Measurements from ENCODE around the gene EPG5. TPM values are rescaled to one million over a fixed set of nuclear protein-coding genes. Genes with fewer than 3 reads are reported as not detected.
A peak's percentile ranks its signal among the peaks of the same experiment; 100 is the strongest.

The EPG5 gene
- total RNA-seq, 1 experiment from 2014 or later = 22.7 TPM

DNA sequence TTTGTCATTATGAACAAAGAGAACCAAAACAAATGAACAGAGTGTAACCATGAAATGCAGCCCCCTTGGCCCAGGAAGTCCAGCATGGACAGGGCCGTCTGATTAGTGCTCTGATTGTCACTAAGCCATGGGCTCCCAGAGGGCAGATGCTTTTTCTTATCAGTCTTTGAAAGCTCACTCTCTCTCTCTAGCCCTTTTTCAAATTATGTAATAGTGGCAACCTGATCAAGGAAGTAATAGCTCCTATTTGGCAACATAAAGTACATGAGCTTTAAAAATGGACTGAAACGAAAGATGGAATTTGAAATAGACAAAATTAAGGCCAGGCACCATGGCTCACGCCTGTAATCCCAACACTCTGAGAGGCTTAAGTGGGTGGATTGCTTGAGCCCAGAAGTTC is 32.4 kb upstream of the EPG5 start (continued):
- TF ChIP-seq, protein P1, sequence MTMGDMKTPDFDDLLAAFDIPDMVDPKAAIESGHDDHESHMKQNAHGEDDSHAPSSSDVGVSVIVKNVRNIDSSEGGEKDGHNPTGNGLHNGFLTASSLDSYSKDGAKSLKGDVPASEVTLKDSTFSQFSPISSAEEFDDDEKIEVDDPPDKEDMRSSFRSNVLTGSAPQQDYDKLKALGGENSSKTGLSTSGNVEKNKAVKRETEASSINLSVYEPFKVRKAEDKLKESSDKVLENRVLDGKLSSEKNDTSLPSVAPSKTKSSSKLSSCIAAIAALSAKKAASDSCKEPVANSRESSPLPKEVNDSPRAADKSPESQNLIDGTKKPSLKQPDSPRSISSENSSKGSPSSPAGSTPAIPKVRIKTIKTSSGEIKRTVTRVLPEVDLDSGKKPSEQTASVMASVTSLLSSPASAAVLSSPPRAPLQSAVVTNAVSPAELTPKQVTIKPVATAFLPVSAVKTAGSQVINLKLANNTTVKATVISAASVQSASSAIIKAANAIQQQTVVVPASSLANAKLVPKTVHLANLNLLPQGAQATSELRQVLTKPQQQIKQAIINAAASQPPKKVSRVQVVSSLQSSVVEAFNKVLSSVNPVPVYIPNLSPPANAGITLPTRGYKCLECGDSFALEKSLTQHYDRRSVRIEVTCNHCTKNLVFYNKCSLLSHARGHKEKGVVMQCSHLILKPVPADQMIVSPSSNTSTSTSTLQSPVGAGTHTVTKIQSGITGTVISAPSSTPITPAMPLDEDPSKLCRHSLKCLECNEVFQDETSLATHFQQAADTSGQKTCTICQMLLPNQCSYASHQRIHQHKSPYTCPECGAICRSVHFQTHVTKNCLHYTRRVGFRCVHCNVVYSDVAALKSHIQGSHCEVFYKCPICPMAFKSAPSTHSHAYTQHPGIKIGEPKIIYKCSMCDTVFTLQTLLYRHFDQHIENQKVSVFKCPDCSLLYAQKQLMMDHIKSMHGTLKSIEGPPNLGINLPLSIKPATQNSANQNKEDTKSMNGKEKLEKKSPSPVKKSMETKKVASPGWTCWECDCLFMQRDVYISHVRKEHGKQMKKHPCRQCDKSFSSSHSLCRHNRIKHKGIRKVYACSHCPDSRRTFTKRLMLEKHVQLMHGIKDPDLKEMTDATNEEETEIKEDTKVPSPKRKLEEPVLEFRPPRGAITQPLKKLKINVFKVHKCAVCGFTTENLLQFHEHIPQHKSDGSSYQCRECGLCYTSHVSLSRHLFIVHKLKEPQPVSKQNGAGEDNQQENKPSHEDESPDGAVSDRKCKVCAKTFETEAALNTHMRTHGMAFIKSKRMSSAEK (CRISPR knock-in tag; IDR thresholded peaks at IDR 0.05; ENCODE audit: borderline replicate concordance) = no peak
- TF ChIP-seq ZNF317 (CRISPR knock-in tag; IDR thresholded peaks at IDR 0.05; ENCODE audit: borderline replicate concordance, low read depth) (no peak), ZNF232 (CRISPR knock-in tag; IDR thresholded peaks at IDR 0.05) (no peak), JUN (CRISPR knock-in tag; IDR thresholded peaks at IDR 0.05) (no peak)
- TF ChIP-seq, protein P2, sequence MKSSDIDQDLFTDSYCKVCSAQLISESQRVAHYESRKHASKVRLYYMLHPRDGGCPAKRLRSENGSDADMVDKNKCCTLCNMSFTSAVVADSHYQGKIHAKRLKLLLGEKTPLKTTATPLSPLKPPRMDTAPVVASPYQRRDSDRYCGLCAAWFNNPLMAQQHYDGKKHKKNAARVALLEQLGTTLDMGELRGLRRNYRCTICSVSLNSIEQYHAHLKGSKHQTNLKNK (CRISPR knock-in tag; IDR thresholded peaks at IDR 0.05) = no peak
- TF ChIP-seq, protein P3, sequence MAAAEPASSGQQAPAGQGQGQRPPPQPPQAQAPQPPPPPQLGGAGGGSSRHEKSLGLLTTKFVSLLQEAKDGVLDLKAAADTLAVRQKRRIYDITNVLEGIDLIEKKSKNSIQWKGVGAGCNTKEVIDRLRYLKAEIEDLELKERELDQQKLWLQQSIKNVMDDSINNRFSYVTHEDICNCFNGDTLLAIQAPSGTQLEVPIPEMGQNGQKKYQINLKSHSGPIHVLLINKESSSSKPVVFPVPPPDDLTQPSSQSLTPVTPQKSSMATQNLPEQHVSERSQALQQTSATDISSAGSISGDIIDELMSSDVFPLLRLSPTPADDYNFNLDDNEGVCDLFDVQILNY (CRISPR knock-in tag; IDR thresholded peaks at IDR 0.05) = no peak
- TF ChIP-seq, protein P4, sequence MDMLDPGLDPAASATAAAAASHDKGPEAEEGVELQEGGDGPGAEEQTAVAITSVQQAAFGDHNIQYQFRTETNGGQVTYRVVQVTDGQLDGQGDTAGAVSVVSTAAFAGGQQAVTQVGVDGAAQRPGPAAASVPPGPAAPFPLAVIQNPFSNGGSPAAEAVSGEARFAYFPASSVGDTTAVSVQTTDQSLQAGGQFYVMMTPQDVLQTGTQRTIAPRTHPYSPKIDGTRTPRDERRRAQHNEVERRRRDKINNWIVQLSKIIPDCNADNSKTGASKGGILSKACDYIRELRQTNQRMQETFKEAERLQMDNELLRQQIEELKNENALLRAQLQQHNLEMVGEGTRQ (CRISPR knock-in tag; IDR thresholded peaks at IDR 0.05) = no peak
- TF ChIP-seq, protein P5, sequence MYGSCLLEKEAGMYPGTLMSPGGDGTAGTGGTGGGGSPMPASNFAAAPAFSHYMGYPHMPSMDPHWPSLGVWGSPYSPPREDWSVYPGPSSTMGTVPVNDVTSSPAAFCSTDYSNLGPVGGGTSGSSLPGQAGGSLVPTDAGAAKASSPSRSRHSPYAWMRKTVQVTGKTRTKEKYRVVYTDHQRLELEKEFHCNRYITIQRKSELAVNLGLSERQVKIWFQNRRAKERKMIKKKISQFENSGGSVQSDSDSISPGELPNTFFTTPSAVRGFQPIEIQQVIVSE (CRISPR knock-in tag; IDR thresholded peaks at IDR 0.05; ENCODE audit: borderline replicate concordance) = no peak

DNA sequence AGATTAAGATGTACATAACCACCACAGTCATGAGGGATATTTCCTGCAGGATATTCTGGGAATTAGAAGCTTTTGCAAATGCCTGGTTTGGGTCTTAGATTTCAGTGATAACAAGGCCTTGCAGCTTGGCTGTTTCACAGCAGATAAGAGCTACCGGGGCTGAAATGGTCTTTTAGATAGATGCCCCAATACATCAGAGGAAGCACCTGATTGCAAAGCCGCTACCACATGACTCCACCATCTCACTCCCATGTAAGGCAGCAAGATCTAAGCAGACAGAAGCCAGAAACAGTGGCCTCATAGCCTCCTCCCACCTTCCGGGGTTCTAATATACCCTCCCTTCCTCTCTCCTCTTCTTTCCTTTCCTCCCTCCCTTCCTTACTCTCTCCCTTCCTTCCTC is 31.1 kb upstream of the EPG5 start:
- peak; percentile 41 for ATAC-seq
- Mint-ChIP-seq H3K27ac (no peak overlapping the region), H3K9me3 (peaks cover 14% of the 10 kb centered on the region), H3K27me3 (ENCODE audit: low read depth) (no peaks in the 10 kb centered on the region), H3K4me3 (no peak overlapping the region), H3K36me3 (0 out of 2 replicates have a peak, but pooled peaks cover 3% of the 10 kb centered on the region), H3K4me1 (peaks cover 17% of the 10 kb centered on the region)
- no peak for DNase-seq (ENCODE audit: low spot score)
- CTCF ChIA-PET = no interaction called here
- POLR2A ChIA-PET = interaction anchor here (0.5 kb wide), 1 partner anchor 105 kb away, joined by 3 read pairs; no protein-coding TSS in a partner anchor
- TF ChIP-seq, protein P6, sequence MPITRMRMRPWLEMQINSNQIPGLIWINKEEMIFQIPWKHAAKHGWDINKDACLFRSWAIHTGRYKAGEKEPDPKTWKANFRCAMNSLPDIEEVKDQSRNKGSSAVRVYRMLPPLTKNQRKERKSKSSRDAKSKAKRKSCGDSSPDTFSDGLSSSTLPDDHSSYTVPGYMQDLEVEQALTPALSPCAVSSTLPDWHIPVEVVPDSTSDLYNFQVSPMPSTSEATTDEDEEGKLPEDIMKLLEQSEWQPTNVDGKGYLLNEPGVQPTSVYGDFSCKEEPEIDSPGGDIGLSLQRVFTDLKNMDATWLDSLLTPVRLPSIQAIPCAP (CRISPR knock-in tag; IDR thresholded peaks at IDR 0.05) = no peak
- no peak for TF ChIP-seq RELA (CRISPR knock-in tag; IDR thresholded peaks at IDR 0.05; ENCODE audit: borderline replicate concordance)
- TF ChIP-seq, protein P7, sequence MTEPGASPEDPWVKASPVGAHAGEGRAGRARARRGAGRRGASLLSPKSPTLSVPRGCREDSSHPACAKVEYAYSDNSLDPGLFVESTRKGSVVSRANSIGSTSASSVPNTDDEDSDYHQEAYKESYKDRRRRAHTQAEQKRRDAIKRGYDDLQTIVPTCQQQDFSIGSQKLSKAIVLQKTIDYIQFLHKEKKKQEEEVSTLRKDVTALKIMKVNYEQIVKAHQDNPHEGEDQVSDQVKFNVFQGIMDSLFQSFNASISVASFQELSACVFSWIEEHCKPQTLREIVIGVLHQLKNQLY (CRISPR knock-in tag; IDR thresholded peaks at IDR 0.05) = no peak
- no peak for TF ChIP-seq TEAD4 (CRISPR knock-in tag; IDR thresholded peaks at IDR 0.05)

DNA sequence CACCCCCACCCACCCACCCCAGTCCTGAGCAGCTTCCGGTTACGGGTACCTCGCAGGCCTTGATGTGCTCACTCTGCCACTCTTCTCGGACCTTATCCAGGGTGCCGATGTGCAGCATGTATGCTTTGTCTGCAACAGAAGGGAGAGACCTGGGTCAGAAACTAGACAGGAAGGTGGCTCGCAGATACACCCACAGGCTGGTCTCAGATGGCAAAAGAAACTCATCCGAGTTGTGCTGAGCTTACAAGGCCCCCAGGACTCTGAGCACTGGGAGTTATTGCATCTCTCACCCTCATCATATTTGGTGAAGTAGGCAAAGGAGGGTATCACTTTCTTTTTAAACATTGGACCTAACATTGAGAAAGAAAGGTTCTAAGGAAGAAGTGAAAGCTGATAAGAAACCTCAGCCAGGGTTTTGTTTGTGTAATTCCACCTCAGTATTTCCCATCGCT is 30.6 kb upstream of the EPG5 start:
- Mint-ChIP-seq H3K27ac (no peak overlapping the region), H3K4me3 (no peak overlapping the region), H3K9me3 (peaks cover 9% of the 10 kb centered on the region), H3K27me3 (ENCODE audit: low read depth) (no peaks in the 10 kb centered on the region), H3K4me1 (peaks cover 17% of the 10 kb centered on the region), H3K36me3 (0 out of 2 replicates have a peak, but pooled peaks cover under 1% of the 10 kb centered on the region)
- DNase-seq (ENCODE audit: low spot score) (no peak), ATAC-seq (peak; percentile 52; the same call in 1 of the 2 replicates)
- ChIA-PET POLR2A (interaction anchor here (0.5 kb wide), 1 partner anchor 106 kb away, joined by 3 read pairs; no protein-coding TSS in a partner anchor), CTCF (no interaction called here)
- TF ChIP-seq, protein P8, sequence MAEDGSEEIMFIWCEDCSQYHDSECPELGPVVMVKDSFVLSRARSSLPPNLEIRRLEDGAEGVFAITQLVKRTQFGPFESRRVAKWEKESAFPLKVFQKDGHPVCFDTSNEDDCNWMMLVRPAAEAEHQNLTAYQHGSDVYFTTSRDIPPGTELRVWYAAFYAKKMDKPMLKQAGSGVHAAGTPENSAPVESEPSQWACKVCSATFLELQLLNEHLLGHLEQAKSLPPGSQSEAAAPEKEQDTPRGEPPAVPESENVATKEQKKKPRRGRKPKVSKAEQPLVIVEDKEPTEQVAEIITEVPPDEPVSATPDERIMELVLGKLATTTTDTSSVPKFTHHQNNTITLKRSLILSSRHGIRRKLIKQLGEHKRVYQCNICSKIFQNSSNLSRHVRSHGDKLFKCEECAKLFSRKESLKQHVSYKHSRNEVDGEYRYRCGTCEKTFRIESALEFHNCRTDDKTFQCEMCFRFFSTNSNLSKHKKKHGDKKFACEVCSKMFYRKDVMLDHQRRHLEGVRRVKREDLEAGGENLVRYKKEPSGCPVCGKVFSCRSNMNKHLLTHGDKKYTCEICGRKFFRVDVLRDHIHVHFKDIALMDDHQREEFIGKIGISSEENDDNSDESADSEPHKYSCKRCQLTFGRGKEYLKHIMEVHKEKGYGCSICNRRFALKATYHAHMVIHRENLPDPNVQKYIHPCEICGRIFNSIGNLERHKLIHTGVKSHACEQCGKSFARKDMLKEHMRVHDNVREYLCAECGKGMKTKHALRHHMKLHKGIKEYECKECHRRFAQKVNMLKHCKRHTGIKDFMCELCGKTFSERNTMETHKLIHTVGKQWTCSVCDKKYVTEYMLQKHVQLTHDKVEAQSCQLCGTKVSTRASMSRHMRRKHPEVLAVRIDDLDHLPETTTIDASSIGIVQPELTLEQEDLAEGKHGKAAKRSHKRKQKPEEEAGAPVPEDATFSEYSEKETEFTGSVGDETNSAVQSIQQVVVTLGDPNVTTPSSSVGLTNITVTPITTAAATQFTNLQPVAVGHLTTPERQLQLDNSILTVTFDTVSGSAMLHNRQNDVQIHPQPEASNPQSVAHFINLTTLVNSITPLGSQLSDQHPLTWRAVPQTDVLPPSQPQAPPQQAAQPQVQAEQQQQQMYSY (CRISPR knock-in tag; IDR thresholded peaks at IDR 0.05) = no peak
- TF ChIP-seq, protein P9, sequence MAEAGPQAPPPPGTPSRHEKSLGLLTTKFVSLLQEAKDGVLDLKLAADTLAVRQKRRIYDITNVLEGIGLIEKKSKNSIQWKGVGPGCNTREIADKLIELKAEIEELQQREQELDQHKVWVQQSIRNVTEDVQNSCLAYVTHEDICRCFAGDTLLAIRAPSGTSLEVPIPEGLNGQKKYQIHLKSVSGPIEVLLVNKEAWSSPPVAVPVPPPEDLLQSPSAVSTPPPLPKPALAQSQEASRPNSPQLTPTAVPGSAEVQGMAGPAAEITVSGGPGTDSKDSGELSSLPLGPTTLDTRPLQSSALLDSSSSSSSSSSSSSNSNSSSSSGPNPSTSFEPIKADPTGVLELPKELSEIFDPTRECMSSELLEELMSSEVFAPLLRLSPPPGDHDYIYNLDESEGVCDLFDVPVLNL (CRISPR knock-in tag; IDR thresholded peaks at IDR 0.05; ENCODE audit: borderline replicate concordance, low read depth) = no peak
- no peak for TF ChIP-seq CBFB (CRISPR knock-in tag; IDR thresholded peaks at IDR 0.05; ENCODE audit: low read depth)
- TF ChIP-seq TEAD4 (CRISPR knock-in tag; IDR thresholded peaks at IDR 0.05) = no peak
- TF ChIP-seq, protein P3 (CRISPR knock-in tag; IDR thresholded peaks at IDR 0.05) = no peak
- no peak for TF ChIP-seq ESRRA (CRISPR knock-in tag; IDR thresholded peaks at IDR 0.05; ENCODE audit: borderline replicate concordance)
- TF ChIP-seq MYBL2 (CRISPR knock-in tag; IDR thresholded peaks at IDR 0.05) = no peak

Measured in WTC11 (cell line).